Renal pelvis (tissue), 4 donors: ENCODE measurements around the gene USP35. TPM values are rescaled to one million over a fixed set of nuclear protein-coding genes. Genes with fewer than 3 reads are reported as not detected.
"Not testable (repeated sequence)": the region's sequence is repeated elsewhere in the genome, so short reads cannot be mapped to it uniquely, and the experiment has no call there.

Experiments
- DNase-seq: peaks from one replicate; pipeline ENCODE4 v3.0.0-alpha.2; 2013
- polyA plus RNA-seq, 3 donors: library from polyadenylated mRNA; unstranded; fragments of 120-200 nt; gene quantifications; one replicate each; pipeline ENCODE4 v1.2.1, GENCODE V29; 2013; ENCODE audit not compliant: insufficient read length in 3 of 3

USP35 gene
- polyA plus RNA-seq, 3 donors, result 5.4 to 6.3 (median 5.8) TPM

GRCh38 chr11:78216021-78216420 lies 27.3 kb downstream of the USP35 start:
- no peak for DNase-seq

- no peak for DNase-seq
Observed at GRCh38 chr11:78216571-78217287, 28.0 kb downstream of the USP35 start.

- no peak for DNase-seq
Observed at GRCh38 chr11:78217650-78218541, 29.2 kb downstream of the USP35 start.

- no peak for DNase-seq
Observed at GRCh38 chr11:78218707-78219492, 30.2 kb downstream of the USP35 start.

GRCh38 chr11:78219493-78220217 lies 30.9 kb downstream of the USP35 start:
- DNase-seq, result no peak

- DNase-seq, result no peak
Observed at GRCh38 chr11:78220218-78221157, 31.8 kb downstream of the USP35 start.

- DNase-seq, result no peak
Observed at GRCh38 chr11:78221396-78222315, 32.9 kb downstream of the USP35 start.

- DNase-seq, result not testable (repeated sequence)
Observed at GRCh38 chr11:78222726-78223125, 34.0 kb downstream of the USP35 start.

GRCh38 chr11:78223320-78223954 lies 34.7 kb downstream of the USP35 start:
- DNase-seq, result no peak

GRCh38 chr11:78224506-78224905 lies 35.8 kb downstream of the USP35 start:
- DNase-seq, result no peak

GRCh38 chr11:78224906-78225420 lies 36.2 kb downstream of the USP35 start:
- no peak for DNase-seq

GRCh38 chr11:78226684-78227680 lies 38.3 kb downstream of the USP35 start:
- no peak for DNase-seq

- no peak for DNase-seq
Observed at GRCh38 chr11:78227921-78228320, 39.2 kb downstream of the USP35 start.

- DNase-seq, result peak; percentile 65
Observed at GRCh38 chr11:78228467-78228866, 39.7 kb downstream of the USP35 start.

- DNase-seq, result no peak
Observed at GRCh38 chr11:78229106-78229505, 40.4 kb downstream of the USP35 start.

GRCh38 chr11:78230161-78230877 lies 41.6 kb downstream of the USP35 start:
- no peak for DNase-seq
